B cell (primary cell): ENCODE measurements around the gene MAPK10. TPM values are rescaled to one million over a fixed set of nuclear protein-coding genes. Genes with fewer than 3 reads are reported as not detected.
"Not testable (repeated sequence)": the region's sequence is repeated elsewhere in the genome, so short reads cannot be mapped to it uniquely, and the experiment has no call there.

Experiments used
- ATAC-seq: fragments of 200-7000 bp; cut with Tn5 transposase; one replicate; pipeline ENCODE4 v1.10.0; 2021; ENCODE audit warnings: low read depth, mild to moderate bottlenecking, moderate number of reproducible peaks, moderate library complexity
- CTCF ChIA-PET: fragments of 350-600 bp; sonication (Branson Sonifier 250); formaldehyde crosslinking; loops from one replicate; lab custom pipeline; 2021; ENCODE audit warnings: antibody characterized with exemption, inconsistent platforms; lab: Charles Lee
- POLR2A ChIA-PET: fragments of 350-600 bp; sonication (Branson Sonifier 250); formaldehyde crosslinking; loops from one replicate; lab custom pipeline; 2021; ENCODE audit warnings: antibody characterized with exemption; lab: Charles Lee
- DNase-seq: peaks from one replicate; pipeline ENCODE4 v3.0.0; 2013
- H2AFZ ChIP-seq: 2 replicates; pipeline ENCODE4 v1.6.1; 2012; ENCODE audit warnings: mild to moderate bottlenecking, low read depth, low read length; ENCODE audit not compliant: insufficient read depth, poor library complexity, severe bottlenecking
- H3K27ac ChIP-seq, 2 donors: 1 replicate in 1 of 2; 2 replicates in 1 of 2; pipeline ENCODE4 v1.5.1; 2012 to 2013; ENCODE audit warnings: low read length in 2 of 2, mild to moderate bottlenecking in 2 of 2, moderate library complexity in 1 of 2
- H3K27me3 ChIP-seq, 4 experiments: fragments of 200-600 bp in 1 of 4; sonication (generic) in 1 of 4; replicated peaks in 1 of 4; 1 replicate in 2 of 4; 2 replicates in 2 of 4; pipeline versions ENCODE4 v1.6.1 to v1.7.0; 2013 to 2016; ENCODE audit warnings: low read length in 3 of 4, mild to moderate bottlenecking in 2 of 4, mixed read lengths in 1 of 4, moderate library complexity in 1 of 4; ENCODE audit not compliant: insufficient read depth in 4 of 4, control insufficient read depth in 3 of 4; ENCODE audit errors: control extremely low read depth in 1 of 4
- H3K36me3 ChIP-seq, 2 experiments: replicated peaks in 1 of 2; 1 replicate in 1 of 2; 2 replicates in 1 of 2; pipeline versions ENCODE4 v1.6.1 to v1.7.1; 2013; ENCODE audit warnings: low read length in 1 of 2; ENCODE audit not compliant: insufficient read depth in 2 of 2, control insufficient read depth in 1 of 2; ENCODE audit errors: control extremely low read depth in 1 of 2, extremely low read depth in 1 of 2
- H3K4me1 ChIP-seq, 2 donors: fragments of 200-600 bp in 1 of 2; sonication (generic) in 1 of 2; 1 replicate in 1 of 2; 2 replicates in 1 of 2; pipeline versions ENCODE4 v1.5.1 to v1.6.1; 2013 to 2017; ENCODE audit warnings: low read length in 2 of 2; ENCODE audit not compliant: control insufficient read depth in 2 of 2, insufficient read depth in 2 of 2
- H3K4me2 ChIP-seq: replicated peaks from 2 replicates; pipeline ENCODE3; 2012; ENCODE audit warnings: mild to moderate bottlenecking, low read depth, low read length; ENCODE audit not compliant: poor library complexity, severe bottlenecking
- H3K4me3 ChIP-seq, 5 experiments: fragments of 200-600 bp in 1 of 5; sonication (generic) in 1 of 5; 1 replicate in 3 of 5; 2 replicates in 2 of 5; pipeline versions ENCODE4 v1.5.1 to v1.7.0; 2011 to 2016; ENCODE audit warnings: low read length in 4 of 5, mild to moderate bottlenecking in 4 of 5, low read depth in 2 of 5, control low read depth in 1 of 5, moderate library complexity in 1 of 5; ENCODE audit not compliant: insufficient read depth in 1 of 5; ENCODE audit errors: control extremely low read depth in 1 of 5, extremely low read depth in 1 of 5
- H3K79me2 ChIP-seq: fragments of 200-600 bp; sonication (generic); one replicate; pipeline ENCODE4 v1.6.0; 2016; ENCODE audit warnings: low read length; ENCODE audit not compliant: control insufficient read depth, insufficient read depth
- H3K9ac ChIP-seq: fragments of 200-600 bp; sonication (generic); 2 replicates; pipeline ENCODE4 v1.6.1; 2017; ENCODE audit warnings: mild to moderate bottlenecking, low read length, moderate library complexity
- H3K9me3 ChIP-seq, 3 donors: one replicate each; pipeline versions ENCODE4 v1.6.1 to v1.7.1; 2013; ENCODE audit warnings: low read length in 2 of 3; ENCODE audit not compliant: control insufficient read depth in 2 of 3, insufficient read depth in 1 of 3; ENCODE audit errors: control extremely low read depth in 1 of 3
- H4K20me1 ChIP-seq: 2 replicates; pipeline ENCODE4 v1.6.0; 2012; ENCODE audit warnings: mild to moderate bottlenecking, low read length; ENCODE audit not compliant: insufficient read depth, control insufficient read depth, poor library complexity, severe bottlenecking
- H3K27ac Mint-ChIP-seq: one replicate; pipeline ENCODE4 v1.8.0; 2021; ENCODE audit warnings: mixed read lengths
- H3K27me3 Mint-ChIP-seq: one replicate; pipeline ENCODE4 v1.8.0; 2021; ENCODE audit warnings: mixed read lengths
- H3K4me1 Mint-ChIP-seq: one replicate; pipeline ENCODE4 v1.8.0; 2021; ENCODE audit warnings: mixed read lengths
- H3K4me3 Mint-ChIP-seq: one replicate; pipeline ENCODE4 v1.8.0; 2021; ENCODE audit warnings: mixed read lengths
- H3K9me3 Mint-ChIP-seq: one replicate; pipeline ENCODE4 v1.8.0; 2022; ENCODE audit warnings: mixed read lengths; ENCODE audit not compliant: insufficient read depth
- CTCF ChIP-seq: fragments of 200-600 bp; IDR thresholded peaks from one replicate; pipeline ENCODE4 v1.8.0; 2022; ENCODE audit warnings: antibody characterized with exemption, mild to moderate bottlenecking
- EZH2 ChIP-seq: IDR thresholded peaks from 2 replicates; pipeline ENCODE4 v1.6.1; 2012; ENCODE audit warnings: borderline replicate concordance, low read depth, mild to moderate bottlenecking, moderate library complexity, low read length; ENCODE audit not compliant: insufficient read depth, poor library complexity, severe bottlenecking
- WGBS: methylation state at CpG from one replicate; pipeline ENCODE4 v1.1.5; 2013; ENCODE audit warnings: missing lambda C conversion rate; ENCODE audit not compliant: insufficient coverage; 5-methylcytosine and 5-hydroxymethylcytosine counted together
- intact Hi-C: fragments of 100-400 bp; cut with micrococcal nuclease; formaldehyde crosslinking; loops from one replicate; pipeline ENCODE4 v1.10.0; 2022
- polyA plus RNA-seq: library from polyadenylated mRNA; depleted of rRNA; stranded (reverse); fragments of >200 nt; gene quantifications from 2 replicates; pipeline ENCODE4 v1.2.3, GENCODE V29; 2012
- total RNA-seq, 2 donors: library from RNA; stranded (reverse); fragments of 120-200 nt in 1 of 2; gene quantifications; 1 replicate in 1 of 2; 2 replicates in 1 of 2; pipeline versions ENCODE4 v1.2.3 to v1.2.4, GENCODE V29; 2013 to 2022

The MAPK10 gene
- total and polyA plus RNA-seq, 2 donors (not counting 1 experiment from before 2014, with no cell fraction given) = 0.03 to 3.1 TPM

GRCh38 chr4:86333236-86333635, 26.6 kb downstream of the MAPK10 start:
- H3K4me3 Mint-ChIP-seq = no peak overlapping the region
- TF ChIP-seq EZH2 (no peak), CTCF (no peak)
- CTCF ChIA-PET = no interaction called here

GRCh38 chr4:86330961-86331742, 28.7 kb downstream of the MAPK10 start:
- ChIA-PET CTCF (no interaction called here), POLR2A (no interaction called here)
- Histone ChIP-seq H4K20me1 (no peaks in the 10 kb centered on the region), H3K4me2 (no peak overlapping the region), H3K27me3 (no peaks in the 10 kb centered on the region), H2AFZ (no peak overlapping the region), H3K79me2 (no peaks in the 10 kb centered on the region), H3K36me3 (no peaks in the 10 kb centered on the region), H3K4me1 (no peaks in the 10 kb centered on the region), H3K9ac (no peak overlapping the region), H3K4me3 (no peak overlapping the region), H3K9me3 (no peaks in the 10 kb centered on the region), H3K27ac (no peak overlapping the region)
- Mint-ChIP-seq H3K4me3 (no peak overlapping the region), H3K4me1 (no peaks in the 10 kb centered on the region), H3K9me3 (no peaks in the 10 kb centered on the region), H3K27me3 (peaks cover 3% of the 10 kb centered on the region), H3K27ac (no peak overlapping the region)
- DNase-seq (no peak), ATAC-seq (no peak)
- intact Hi-C loops = no loop called here
- TF ChIP-seq EZH2 (no peak), CTCF (no peak)
- 100% methylated on average over 1 of the region's 5 CpGs for WGBS

More at GRCh38 chr4:86333236-86333635, 26.6 kb downstream of the MAPK10 start:
- no peaks in the 10 kb centered on the region for H3K4me1 Mint-ChIP-seq
- H3K9me3 Mint-ChIP-seq = no peaks in the 10 kb centered on the region
- DNase-seq (no peak), ATAC-seq (no peak)
- Histone ChIP-seq H2AFZ (no peak overlapping the region), H3K9ac (no peak overlapping the region), H3K4me3 (no peak overlapping the region), H3K36me3 (no peaks in the 10 kb centered on the region), H3K79me2 (no peaks in the 10 kb centered on the region), H3K4me1 (no peaks in the 10 kb centered on the region), H3K27me3 (no peaks in the 10 kb centered on the region), H3K4me2 (no peak overlapping the region), H4K20me1 (no peaks in the 10 kb centered on the region), H3K27ac (no peak overlapping the region), H3K9me3 (no peaks in the 10 kb centered on the region)
- POLR2A ChIA-PET = no interaction called here
- peaks cover 9% of the 10 kb centered on the region for H3K27me3 Mint-ChIP-seq
- intact Hi-C loops = no loop called here
- WGBS = 56% methylated on average over 1 of the region's 1 CpG
- H3K27ac Mint-ChIP-seq = no peak overlapping the region

GRCh38 chr4:86330411-86330810, 29.4 kb downstream of the MAPK10 start:
- H3K9me3 ChIP-seq, H3K27ac Mint-ChIP-seq, H3K4me2 ChIP-seq, CTCF ChIA-PET, H3K9me3 Mint-ChIP-seq, ATAC-seq, H3K79me2 ChIP-seq, H3K4me3 ChIP-seq, H3K9ac ChIP-seq, H3K27ac ChIP-seq, H2AFZ ChIP-seq, DNase-seq, H3K4me1 ChIP-seq, H3K27me3 ChIP-seq, H3K36me3 ChIP-seq, intact Hi-C loops, H3K27me3 Mint-ChIP-seq, POLR2A ChIA-PET, H3K4me3 Mint-ChIP-seq, H3K4me1 Mint-ChIP-seq, H4K20me1 ChIP-seq: not testable (repeated sequence)
- WGBS = no CpG with 5 or more reads among the region's 5 CpGs
